ENCODE results near the gene CHD6. TPM values are rescaled to one million over a fixed set of nuclear protein-coding genes. Genes with fewer than 3 reads are reported as not detected.

Gene CHD6
- total and polyA plus RNA-seq, 2 of the 13 experiments (the other 11 are each of a cell fraction or from before 2014, with no cell fraction given): 14.4 to 52.0 TPM

GRCh38 chr20:41395667-41396664 is 222.2 kb downstream of the CHD6 start (continued):
- TF ChIP-seq, protein P1, sequence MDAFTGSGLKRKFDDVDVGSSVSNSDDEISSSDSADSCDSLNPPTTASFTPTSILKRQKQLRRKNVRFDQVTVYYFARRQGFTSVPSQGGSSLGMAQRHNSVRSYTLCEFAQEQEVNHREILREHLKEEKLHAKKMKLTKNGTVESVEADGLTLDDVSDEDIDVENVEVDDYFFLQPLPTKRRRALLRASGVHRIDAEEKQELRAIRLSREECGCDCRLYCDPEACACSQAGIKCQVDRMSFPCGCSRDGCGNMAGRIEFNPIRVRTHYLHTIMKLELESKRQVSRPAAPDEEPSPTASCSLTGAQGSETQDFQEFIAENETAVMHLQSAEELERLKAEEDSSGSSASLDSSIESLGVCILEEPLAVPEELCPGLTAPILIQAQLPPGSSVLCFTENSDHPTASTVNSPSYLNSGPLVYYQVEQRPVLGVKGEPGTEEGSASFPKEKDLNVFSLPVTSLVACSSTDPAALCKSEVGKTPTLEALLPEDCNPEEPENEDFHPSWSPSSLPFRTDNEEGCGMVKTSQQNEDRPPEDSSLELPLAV (CRISPR knock-in tag; conservative IDR thresholded peaks at IDR 0.05; ENCODE audit: low read depth): no peak
- TF ChIP-seq RAD21 (CRISPR knock-in tag; IDR thresholded peaks at IDR 0.05) (peak; percentile 34; the same call in 1 of the 2 replicates), ZSCAN20 (CRISPR knock-in tag; IDR thresholded peaks at IDR 0.05; ENCODE audit: borderline replicate concordance) (no peak), TGIF2 (CRISPR knock-in tag; IDR thresholded peaks at IDR 0.05) (0 out of 2 replicates have a peak, but pooled peaks have one; percentile 33), SP1 (IDR thresholded peaks at IDR 0.05) (no peak), SP1 (CRISPR knock-in tag; IDR thresholded peaks at IDR 0.05) (peak; percentile 31; the same call in 1 of the 2 replicates), HNRNPK (IDR thresholded peaks at IDR 0.05; ENCODE audit: low read depth, low read length, poor library complexity, severe bottlenecking) (no peak), ZNF264 (CRISPR knock-in tag; IDR thresholded peaks at IDR 0.05) (0 out of 2 replicates have a peak, but pooled peaks have one; percentile 38), ZNF746 (CRISPR knock-in tag; IDR thresholded peaks at IDR 0.05) (no peak), RFX5 (IDR thresholded peaks at IDR 0.05; ENCODE audit: low read depth, low read length) (no peak), LCORL (IDR thresholded peaks at IDR 0.05) (no peak), LCORL (CRISPR knock-in tag; IDR thresholded peaks at IDR 0.05) (no peak), NFYC (CRISPR knock-in tag; IDR thresholded peaks at IDR 0.05) (no peak), KDM6A (CRISPR knock-in tag; IDR thresholded peaks at IDR 0.05; ENCODE audit: low read depth) (no peak), ZNF703 (CRISPR knock-in tag; IDR thresholded peaks at IDR 0.05; ENCODE audit: borderline replicate concordance) (no peak), ZNF160 (CRISPR knock-in tag; IDR thresholded peaks at IDR 0.05) (no peak), SIN3A (IDR thresholded peaks at IDR 0.05; ENCODE audit: borderline replicate concordance, low read depth, low read length) (no peak), MAX (IDR thresholded peaks at IDR 0.05) (no peak), NFE2L1 (CRISPR knock-in tag; IDR thresholded peaks at IDR 0.05; ENCODE audit: borderline replicate concordance) (no peak), ZNF652 (CRISPR knock-in tag; IDR thresholded peaks at IDR 0.05; ENCODE audit: borderline replicate concordance, low read depth) (no peak), RNF2 (conservative IDR thresholded peaks at IDR 0.05; ENCODE audit: low read depth) (peak; percentile 64; the same call in 1 of the 2 replicates)
- TF ChIP-seq, protein P2, sequence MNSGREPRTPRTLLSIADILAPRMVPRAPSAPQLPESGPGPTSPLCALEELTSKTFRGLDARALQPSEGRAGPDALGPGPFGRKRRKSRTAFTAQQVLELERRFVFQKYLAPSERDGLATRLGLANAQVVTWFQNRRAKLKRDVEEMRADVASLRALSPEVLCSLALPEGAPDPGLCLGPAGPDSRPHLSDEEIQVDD (CRISPR knock-in tag; IDR thresholded peaks at IDR 0.05; ENCODE audit: borderline replicate concordance): no peak
- TF ChIP-seq, protein P3, sequence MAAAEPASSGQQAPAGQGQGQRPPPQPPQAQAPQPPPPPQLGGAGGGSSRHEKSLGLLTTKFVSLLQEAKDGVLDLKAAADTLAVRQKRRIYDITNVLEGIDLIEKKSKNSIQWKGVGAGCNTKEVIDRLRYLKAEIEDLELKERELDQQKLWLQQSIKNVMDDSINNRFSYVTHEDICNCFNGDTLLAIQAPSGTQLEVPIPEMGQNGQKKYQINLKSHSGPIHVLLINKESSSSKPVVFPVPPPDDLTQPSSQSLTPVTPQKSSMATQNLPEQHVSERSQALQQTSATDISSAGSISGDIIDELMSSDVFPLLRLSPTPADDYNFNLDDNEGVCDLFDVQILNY (CRISPR knock-in tag; conservative IDR thresholded peaks at IDR 0.05): no peak

Measured in HepG2 (cell line).